Left forelimb (tissue), 1 donor: ENCODE data around the gene APOLD1.
A peak's percentile ranks its signal among the peaks of the same experiment; 100 is the strongest.
"Not testable (repeated sequence)": the region's sequence is repeated elsewhere in the genome, so short reads cannot be mapped to it uniquely, and the experiment has no call there.

Experiments
- DNase-seq: peaks from one replicate; pipeline ENCODE4 v3.0.0-alpha.2; 2018; ENCODE audit warnings: low spot score

APOLD1 gene

GRCh38 chr12:12807970-12808702, 22.7 kb downstream of the APOLD1 start:
- no peak for DNase-seq

- no peak for DNase-seq
These were observed 25.1 kb downstream of the APOLD1 start for GRCh38 chr12:12810553-12811021.

DNA sequence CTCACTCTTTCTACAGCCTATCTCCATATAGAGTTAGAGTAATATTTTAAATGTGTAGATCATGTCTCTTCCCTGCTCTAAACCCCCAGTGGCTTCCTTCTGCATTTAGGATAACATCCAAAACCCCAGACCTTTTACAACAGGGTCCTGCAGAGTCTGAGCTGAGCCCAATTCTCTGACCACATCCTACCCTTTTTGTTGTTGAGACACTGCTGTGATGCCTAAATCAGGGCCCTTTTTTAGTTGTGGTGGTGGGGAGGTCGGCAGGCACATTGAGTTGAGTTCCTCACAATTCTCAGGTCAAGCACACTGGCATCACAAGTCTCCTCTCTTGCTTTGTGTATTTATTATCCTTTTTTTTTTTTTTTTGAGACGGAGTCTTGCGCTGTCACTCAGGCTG, 25.9 kb downstream of the APOLD1 start:
- DNase-seq = no peak

GRCh38 chr12:12812174-12812573, 26.7 kb downstream of the APOLD1 start:
- no peak for DNase-seq

DNA sequence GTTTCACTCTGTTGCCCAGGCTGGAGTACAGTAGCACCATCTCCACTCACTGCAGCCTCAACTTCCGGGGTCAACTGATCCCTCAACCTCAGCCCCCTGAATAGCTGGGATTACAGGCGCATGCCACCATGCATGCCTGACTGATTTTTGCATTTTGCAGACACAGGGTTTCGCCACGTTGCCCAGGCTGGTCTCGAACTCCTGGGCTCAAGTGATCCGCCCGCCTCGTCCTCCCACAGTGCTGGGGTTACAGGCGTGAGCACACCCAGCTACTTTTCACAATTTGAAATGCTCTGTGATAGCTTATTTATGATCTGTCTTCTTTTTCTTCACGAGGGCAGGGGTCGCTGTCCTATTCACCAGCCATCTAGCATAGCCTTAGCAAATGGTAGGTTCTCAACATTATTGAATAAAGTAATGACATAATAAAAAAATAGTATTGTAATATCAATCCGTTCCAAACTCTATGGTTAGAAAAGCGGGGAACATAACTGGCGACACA, 27.2 kb downstream of the APOLD1 start:
- no peak for DNase-seq

- peak; percentile 97 for DNase-seq
These were observed 28.0 kb downstream of the APOLD1 start, which contains the start of gene DDX47 for GRCh38 chr12:12813120-12814101. DDX47 (plus strand) TSS chr12:12813346; CDS start chr12:12813368, 22 bp downstream.

GRCh38 chr12:12817616-12818015, 32.2 kb downstream of the APOLD1 start:
- no peak for DNase-seq

- no peak for DNase-seq
These were observed 33.2 kb downstream of the APOLD1 start for GRCh38 chr12:12818701-12819100.

- DNase-seq = no peak
These were observed 33.8 kb downstream of the APOLD1 start for GRCh38 chr12:12819221-12819620.

- DNase-seq = no peak
These were observed 34.4 kb downstream of the APOLD1 start for GRCh38 chr12:12819752-12820311.

DNA sequence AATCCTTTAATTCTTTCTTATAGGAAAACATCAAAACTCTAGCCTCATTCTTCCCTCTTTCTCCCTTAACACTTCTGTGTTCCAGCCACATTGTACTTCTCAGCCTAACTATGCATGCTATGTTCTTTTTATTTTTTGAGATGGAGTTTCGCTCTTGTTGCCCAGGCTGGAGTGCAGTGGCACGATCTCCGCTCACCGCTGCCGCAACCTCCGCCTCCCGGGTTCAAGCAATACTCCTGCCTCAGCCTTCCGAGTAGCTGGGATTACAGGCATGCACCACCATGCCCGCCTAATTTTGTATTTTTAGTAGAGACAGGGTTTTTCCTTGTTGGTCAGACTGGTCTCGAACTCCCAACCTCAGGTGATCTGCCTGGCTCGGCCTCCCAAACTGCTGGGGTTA, 34.9 kb downstream of the APOLD1 start:
- not testable (repeated sequence) for DNase-seq

- DNase-seq = no peak
These were observed 36.5 kb downstream of the APOLD1 start for GRCh38 chr12:12821975-12822374.

DNA sequence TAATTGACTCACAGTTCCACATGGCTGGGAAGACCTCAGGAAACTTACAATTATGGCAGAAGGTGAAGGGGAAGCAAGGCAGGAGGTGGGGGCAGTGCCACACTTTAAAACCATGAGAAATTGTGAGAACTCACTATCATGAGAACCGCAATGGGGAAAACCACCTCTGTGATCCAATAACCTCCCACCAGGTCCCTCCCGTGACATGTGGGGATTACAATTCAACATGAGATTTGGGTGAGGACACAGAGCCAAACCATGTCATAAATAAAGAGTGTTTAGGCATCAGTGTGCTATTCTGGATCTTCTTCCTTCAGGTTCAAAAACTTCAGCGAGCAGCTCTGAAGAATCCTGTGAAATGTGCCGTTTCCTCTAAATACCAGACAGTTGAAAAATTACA, 37.4 kb downstream of the APOLD1 start:
- DNase-seq = no peak

GRCh38 chr12:12823300-12823699, 37.8 kb downstream of the APOLD1 start:
- no peak for DNase-seq

DNA sequence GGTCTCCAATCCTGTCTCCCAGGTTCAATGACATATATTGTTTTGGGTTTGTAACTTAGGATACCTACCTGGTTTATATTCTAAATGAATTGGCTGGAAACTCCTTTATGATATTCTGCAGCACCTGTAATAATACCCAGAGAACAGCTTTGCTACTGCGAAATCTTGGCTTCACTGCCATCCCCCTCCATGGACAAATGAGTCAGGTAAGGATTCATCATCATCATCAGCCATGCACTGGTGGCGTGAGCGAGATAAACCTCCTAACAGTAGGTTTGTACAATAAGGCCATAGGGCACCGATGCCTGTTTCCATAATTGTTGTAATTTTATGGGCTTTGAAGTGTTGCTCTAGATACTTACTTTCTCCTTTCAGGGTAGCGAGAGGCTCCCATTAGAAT, 38.4 kb downstream of the APOLD1 start:
- no peak for DNase-seq

GRCh38 chr12:12835378-12836146, 50.1 kb downstream of the APOLD1 start:
- DNase-seq = no peak

DNA sequence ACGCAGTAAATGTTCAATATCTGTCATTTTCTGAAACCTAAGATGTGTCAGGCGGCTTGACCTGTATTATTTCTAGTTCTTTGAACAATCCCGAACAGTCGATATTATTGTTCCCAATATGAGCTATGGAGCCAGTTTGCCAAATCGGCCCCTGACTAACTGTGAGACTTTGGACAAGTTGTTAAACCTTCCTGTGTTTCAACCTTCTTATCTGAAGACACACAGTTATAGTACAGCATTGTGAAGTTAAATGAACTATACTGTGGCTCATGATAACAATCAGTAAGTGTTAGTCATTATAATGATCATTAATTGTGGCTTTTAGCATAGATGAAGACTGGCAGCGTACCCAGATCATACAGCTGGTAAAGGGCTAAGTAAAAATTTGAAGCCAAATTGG, 51.1 kb downstream of the APOLD1 start:
- DNase-seq = no peak

DNA sequence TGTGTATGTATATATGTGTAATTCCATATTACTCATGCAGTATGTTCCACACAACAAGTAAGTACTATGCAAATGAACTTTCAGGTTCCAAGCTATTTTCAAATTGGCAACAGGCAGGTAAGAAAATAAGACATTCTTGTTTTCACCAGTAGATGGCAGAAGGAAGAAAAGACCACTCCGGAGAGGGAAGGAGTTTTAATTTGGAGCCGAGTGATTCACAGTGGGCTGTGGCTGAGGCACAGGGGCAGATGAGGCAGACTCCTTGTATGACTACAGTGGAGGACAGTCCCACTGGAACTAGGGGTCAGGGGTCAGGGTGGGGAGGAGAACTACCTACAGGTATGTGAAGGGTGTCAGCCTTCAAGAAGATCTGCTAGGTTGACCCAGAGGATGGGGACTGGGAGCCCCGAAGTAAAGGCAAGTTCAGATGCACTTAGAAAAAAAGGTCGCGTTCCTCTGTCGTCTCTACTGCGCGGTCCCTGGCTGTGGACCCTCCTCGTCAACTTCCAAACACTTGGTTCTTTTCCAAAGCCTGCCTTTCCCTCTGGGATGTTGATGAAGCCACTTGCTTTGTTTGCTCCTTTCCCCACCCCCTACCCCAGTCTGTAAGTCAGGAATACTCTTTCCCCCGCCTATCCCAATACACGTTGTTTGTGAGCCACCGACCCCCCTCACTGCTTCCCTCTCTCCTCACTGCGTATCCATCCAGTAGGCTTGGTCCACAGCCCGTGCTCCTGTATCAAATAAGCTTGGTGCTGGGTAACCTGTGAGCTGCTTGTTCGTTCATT, 51.8 kb downstream of the APOLD1 start:
- DNase-seq = no peak

DNA sequence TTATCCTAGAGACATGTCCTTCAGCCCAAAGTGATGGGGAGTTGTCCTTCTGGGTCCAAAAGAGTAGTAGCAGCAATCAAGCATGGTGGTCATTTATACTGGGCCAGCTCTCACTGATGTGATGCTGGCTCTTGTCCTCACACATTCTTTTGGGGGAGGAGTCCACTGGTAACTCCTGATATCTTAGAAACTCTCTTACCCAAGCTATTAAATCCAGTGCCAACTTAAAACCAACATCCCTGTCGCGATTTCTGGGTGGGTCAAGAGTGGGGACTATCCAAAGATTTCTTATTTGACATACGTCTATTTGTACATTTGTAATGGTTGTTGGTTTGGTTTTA, 52.3 kb downstream of the APOLD1 start:
- DNase-seq = no peak

DNA sequence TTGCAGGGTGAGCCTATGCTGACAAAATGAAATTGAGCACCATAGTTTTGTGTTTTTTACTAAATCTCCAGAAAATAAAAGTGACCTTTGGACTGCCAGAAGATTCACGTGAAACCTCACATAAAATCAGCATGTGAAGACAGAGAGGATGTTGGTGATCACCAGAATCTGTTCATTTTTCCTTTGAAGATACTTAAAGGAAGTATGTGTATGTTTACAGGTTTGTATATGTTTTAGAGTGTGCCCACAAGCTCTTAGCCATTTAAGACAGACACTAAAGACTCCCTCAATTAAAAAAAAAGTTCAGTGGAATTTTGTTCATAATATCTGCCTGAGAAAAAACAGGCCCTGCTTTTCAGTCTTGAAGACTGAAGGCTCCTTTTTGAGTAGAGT, 53.5 kb downstream of the APOLD1 start:
- DNase-seq = no peak

DNA sequence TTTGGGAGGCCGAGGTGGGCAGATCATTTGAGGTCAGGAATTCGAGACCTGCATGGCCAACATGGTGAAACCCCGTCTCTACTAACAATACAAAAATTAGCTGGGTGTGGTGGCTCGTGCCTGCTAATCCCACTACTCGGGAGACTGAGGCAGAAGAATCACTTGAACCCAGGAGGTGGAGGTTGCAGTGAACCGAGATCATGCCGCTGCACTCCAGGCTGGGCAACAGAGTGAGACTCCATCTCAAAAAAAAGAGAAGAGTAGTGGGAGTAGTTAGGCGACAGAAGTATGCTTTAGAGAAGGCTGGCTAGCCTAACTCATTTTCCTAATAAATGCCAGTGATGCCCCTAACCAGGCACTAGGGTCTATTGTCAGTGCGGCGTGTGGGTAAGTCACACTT, 54.0 kb downstream of the APOLD1 start:
- DNase-seq = not testable (repeated sequence)
